Uterus (tissue), 2 donors: Measurements from ENCODE around the gene TOMM5.

Experiments
- POLR2A ChIP-seq, 2 donors: fragments of 450-650 bp; IDR thresholded peaks; one replicate each; pipeline ENCODE4 v1.6.1; 2016; ENCODE audit warnings: antibody characterized with exemption in 2 of 2, mild to moderate bottlenecking in 1 of 2, moderate library complexity in 1 of 2
- TF ChIP-seq, protein P1 (sequence below), 4 experiments: fragments of 200-600 bp in 2 of 4; fragments of 450-650 bp in 2 of 4; sonication (generic) in 2 of 4; IDR thresholded peaks; one replicate each; pipeline ENCODE4 v1.5.1; 2016 to 2019; ENCODE audit warnings: antibody characterized with exemption in 4 of 4, mild to moderate bottlenecking in 2 of 4, moderate library complexity in 1 of 4

DNA sequence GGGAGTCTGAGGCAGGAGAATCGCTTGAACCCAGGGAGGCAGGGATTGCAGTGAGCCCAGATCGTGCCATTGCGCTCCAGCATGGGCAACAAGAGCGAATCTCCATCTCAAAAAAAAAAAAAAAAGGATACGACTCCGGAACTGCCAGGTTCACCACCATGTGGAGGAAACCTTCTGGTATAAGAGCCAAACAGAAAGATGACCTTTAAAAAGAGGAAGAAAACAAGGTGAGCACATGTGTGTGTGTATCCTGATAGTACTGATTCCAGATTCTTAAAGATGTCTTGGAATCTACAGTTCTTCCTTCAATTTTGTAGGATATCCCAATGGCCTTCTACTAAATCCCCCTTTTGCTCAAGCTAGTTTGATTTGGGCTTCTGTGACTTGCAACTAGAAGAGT lies 49.9 kb downstream of the TOMM5 start:
- TF ChIP-seq, protein P1, sequence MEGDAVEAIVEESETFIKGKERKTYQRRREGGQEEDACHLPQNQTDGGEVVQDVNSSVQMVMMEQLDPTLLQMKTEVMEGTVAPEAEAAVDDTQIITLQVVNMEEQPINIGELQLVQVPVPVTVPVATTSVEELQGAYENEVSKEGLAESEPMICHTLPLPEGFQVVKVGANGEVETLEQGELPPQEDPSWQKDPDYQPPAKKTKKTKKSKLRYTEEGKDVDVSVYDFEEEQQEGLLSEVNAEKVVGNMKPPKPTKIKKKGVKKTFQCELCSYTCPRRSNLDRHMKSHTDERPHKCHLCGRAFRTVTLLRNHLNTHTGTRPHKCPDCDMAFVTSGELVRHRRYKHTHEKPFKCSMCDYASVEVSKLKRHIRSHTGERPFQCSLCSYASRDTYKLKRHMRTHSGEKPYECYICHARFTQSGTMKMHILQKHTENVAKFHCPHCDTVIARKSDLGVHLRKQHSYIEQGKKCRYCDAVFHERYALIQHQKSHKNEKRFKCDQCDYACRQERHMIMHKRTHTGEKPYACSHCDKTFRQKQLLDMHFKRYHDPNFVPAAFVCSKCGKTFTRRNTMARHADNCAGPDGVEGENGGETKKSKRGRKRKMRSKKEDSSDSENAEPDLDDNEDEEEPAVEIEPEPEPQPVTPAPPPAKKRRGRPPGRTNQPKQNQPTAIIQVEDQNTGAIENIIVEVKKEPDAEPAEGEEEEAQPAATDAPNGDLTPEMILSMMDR (IDR thresholded peaks at IDR 0.05) = no peak
- TF ChIP-seq POLR2A (IDR thresholded peaks at IDR 0.05) = no peak
